Neural cell (in vitro differentiated cells): ENCODE results near the gene TNKS1BP1.

ENCODE experiments used
- EZH2 ChIP-seq: fragments of 200-600, 300-800 bp; shearing (Covaris generic), sonication (generic); IDR thresholded peaks from 2 replicates; pipeline ENCODE4 v1.6.1; 2014; ENCODE audit warnings: antibody characterized with exemption, low read length, borderline replicate concordance, mild to moderate bottlenecking; ENCODE audit not compliant: insufficient read depth, poor library complexity, severe bottlenecking
- TF ChIP-seq, protein P1 (sequence below): fragments of 450-650 bp; IDR thresholded peaks from 2 replicates; pipeline ENCODE4 v1.5.1; 2014; ENCODE audit warnings: antibody characterized with exemption, mild to moderate bottlenecking, moderate library complexity; ENCODE audit not compliant: poor library complexity, severe bottlenecking

DNA sequence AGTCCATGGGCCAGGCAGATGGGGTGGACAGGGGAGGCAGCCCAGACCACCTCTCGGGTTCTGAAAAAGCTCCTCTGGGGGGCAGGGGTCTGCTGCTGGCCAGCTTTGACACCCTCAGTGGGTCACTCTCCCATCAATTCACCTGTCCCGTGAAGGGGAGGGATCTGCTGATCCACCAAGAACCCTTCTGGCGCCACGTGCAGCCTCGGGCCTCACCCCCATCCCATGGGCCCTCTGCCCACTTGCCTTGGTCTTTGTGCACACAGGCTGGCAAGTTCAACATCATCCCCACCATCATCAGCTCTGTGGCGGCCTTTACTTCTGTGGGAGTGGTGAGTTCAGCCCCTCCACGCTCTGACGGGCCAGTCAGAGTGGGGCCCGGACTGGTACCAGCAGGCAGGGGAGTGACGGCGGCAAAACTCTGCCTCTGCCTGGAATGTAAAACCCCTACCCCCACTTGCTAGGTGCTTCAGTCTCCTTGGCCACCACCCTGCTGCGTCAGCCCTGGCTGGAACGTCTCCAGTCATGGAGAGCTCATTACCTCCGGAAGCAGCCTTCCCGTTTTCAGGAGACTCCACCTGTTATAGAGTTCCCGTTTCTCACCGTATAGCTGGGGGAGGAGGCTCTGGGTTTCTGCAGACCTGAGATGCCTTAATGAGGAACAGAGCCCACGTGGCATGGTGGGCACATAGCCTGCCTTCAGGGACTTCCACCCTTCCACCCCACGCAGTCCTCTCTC is 43.5 kb upstream of the TNKS1BP1 start:
- no peak for TF ChIP-seq EZH2
- TF ChIP-seq, protein P1, sequence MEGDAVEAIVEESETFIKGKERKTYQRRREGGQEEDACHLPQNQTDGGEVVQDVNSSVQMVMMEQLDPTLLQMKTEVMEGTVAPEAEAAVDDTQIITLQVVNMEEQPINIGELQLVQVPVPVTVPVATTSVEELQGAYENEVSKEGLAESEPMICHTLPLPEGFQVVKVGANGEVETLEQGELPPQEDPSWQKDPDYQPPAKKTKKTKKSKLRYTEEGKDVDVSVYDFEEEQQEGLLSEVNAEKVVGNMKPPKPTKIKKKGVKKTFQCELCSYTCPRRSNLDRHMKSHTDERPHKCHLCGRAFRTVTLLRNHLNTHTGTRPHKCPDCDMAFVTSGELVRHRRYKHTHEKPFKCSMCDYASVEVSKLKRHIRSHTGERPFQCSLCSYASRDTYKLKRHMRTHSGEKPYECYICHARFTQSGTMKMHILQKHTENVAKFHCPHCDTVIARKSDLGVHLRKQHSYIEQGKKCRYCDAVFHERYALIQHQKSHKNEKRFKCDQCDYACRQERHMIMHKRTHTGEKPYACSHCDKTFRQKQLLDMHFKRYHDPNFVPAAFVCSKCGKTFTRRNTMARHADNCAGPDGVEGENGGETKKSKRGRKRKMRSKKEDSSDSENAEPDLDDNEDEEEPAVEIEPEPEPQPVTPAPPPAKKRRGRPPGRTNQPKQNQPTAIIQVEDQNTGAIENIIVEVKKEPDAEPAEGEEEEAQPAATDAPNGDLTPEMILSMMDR: no peak
